Thyroid gland (tissue), 4 donors: Measurements from ENCODE around the gene NLRP9. TPM values are rescaled to one million over a fixed set of nuclear protein-coding genes. Genes with fewer than 3 reads are reported as not detected.
A peak's percentile ranks its signal among the peaks of the same experiment; 100 is the strongest.

Experiments
- DNase-seq, 2 donors: peaks; one replicate each; pipeline ENCODE4 v3.0.0-alpha.2; 2019
- H3K27ac ChIP-seq, 3 donors: fragments of 200-600 bp; sonication (generic); 1 replicate in 2 of 3; 2 replicates in 1 of 3; pipeline ENCODE4 v1.5.1; 2016 to 2019; ENCODE audit warnings: mild to moderate bottlenecking in 1 of 3, moderate library complexity in 1 of 3
- H3K27me3 ChIP-seq: fragments of 200-600 bp; sonication (generic); one replicate; pipeline ENCODE4 v1.5.1; 2019
- H3K36me3 ChIP-seq, 2 donors: fragments of 200-600 bp; sonication (generic); one replicate each; pipeline ENCODE4 v1.5.1; 2016 to 2019
- H3K4me1 ChIP-seq, 2 donors: fragments of 200-600 bp; sonication (generic); one replicate each; pipeline ENCODE4 v1.5.1; 2017 to 2019
- H3K4me3 ChIP-seq, 3 donors: fragments of 200-600 bp; sonication (generic); replicated peaks in 1 of 3; 1 replicate in 2 of 3; 2 replicates in 1 of 3; pipeline ENCODE4 v1.5.1; 2016; ENCODE audit warnings: mild to moderate bottlenecking in 1 of 3
- H3K9me3 ChIP-seq: fragments of 200-600 bp; sonication (generic); one replicate; pipeline ENCODE4 v1.5.1; 2017
- POLR2A ChIP-seq, 2 donors: fragments of 450-650 bp; IDR thresholded peaks; one replicate each; pipeline ENCODE4 v1.6.1; 2017; ENCODE audit warnings: antibody characterized with exemption in 2 of 2, mild to moderate bottlenecking in 2 of 2, moderate library complexity in 1 of 2
- WGBS, 2 donors: methylation state at CpG; one replicate each; pipeline ENCODE4 v1.1.5; 2017; 5-methylcytosine and 5-hydroxymethylcytosine counted together
- intact Hi-C: fragments of 100-400 bp; cut with DNase I; formaldehyde crosslinking; loops from one replicate; pipeline ENCODE4 v1.15.1; 2023
- total RNA-seq, 4 donors: library from RNA; depleted of rRNA; stranded (reverse); fragments of >200 nt; gene quantifications; one replicate each; pipeline ENCODE4 v1.2.3, GENCODE V29; 2016
- TF ChIP-seq, protein P1 (sequence below), 6 experiments: fragments of 200-600 bp in 3 of 6; fragments of 450-650 bp in 3 of 6; sonication (generic) in 3 of 6; IDR thresholded peaks; one replicate each; pipeline ENCODE4 v1.5.1; 2016 to 2019; ENCODE audit warnings: antibody characterized with exemption in 6 of 6, mild to moderate bottlenecking in 2 of 6, inconsistent platforms in 1 of 6, moderate library complexity in 1 of 6

The NLRP9 gene
- total RNA-seq, 4 donors from 2014 or later, result not detected

GRCh38 chr19:55681131-55682092 lies 56.8 kb downstream of the NLRP9 start:
- 81 to 85% methylated on average over 9 of the region's 9 CpGs for WGBS, 2 donors
- H3K4me1 ChIP-seq, result peaks cover 21 to 32% of the 10 kb centered on the region in 2 donors
- intact Hi-C loops, result no loop called here

DNA sequence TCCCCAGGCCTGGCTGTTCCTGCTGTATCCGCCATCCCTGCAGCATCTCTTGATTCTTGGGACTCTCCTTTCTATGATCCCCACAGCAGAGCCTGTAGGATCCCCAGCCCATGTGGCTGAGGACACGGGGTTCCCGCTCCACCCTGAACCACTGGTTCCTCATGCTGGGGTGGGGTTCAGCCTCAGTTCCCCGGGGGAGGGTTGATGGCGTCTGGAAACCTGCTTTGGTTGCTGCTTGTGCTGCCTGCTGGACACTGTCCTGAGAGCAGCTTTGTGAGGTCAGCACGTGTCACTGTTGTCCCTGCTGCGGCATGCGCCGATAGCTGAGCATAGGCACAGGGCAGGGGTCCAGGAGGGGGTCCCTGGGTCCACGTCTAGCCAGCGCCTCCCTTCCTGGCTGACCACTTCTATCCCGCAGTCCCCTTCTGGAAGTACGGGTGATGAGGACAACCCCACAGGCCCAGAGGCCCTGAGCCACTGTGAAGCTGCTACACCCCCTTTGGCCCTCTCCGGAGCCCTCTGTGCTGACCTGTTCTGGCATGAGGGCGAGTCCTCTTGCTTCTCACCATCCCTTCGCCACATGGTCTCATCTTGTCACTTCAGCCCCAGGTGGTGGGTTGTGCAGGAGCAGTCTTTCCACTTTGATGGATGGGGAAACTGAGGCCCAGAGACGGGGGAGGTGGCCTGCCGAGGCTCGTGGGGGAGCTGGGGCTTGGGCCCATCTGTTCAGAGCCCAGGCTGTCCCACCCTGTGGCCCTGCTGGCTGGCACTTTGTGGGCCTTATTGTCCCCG lies 57.7 kb downstream of the NLRP9 start:
- Histone ChIP-seq H3K4me3 (no peak overlapping the region), H3K4me1 (peaks cover 29 to 40% of the 10 kb centered on the region in 2 donors), H3K9me3 (no peaks in the 10 kb centered on the region), H3K27ac (no peak overlapping the region), H3K36me3 (peaks cover 32 to 35% of the 10 kb centered on the region in 2 donors), H3K27me3 (no peaks in the 10 kb centered on the region)
- WGBS, 2 donors, result 90 to 92% methylated on average over 12 of the region's 20 CpGs
- no peak for TF ChIP-seq POLR2A (IDR thresholded peaks at IDR 0.05)
- TF ChIP-seq, protein P1, sequence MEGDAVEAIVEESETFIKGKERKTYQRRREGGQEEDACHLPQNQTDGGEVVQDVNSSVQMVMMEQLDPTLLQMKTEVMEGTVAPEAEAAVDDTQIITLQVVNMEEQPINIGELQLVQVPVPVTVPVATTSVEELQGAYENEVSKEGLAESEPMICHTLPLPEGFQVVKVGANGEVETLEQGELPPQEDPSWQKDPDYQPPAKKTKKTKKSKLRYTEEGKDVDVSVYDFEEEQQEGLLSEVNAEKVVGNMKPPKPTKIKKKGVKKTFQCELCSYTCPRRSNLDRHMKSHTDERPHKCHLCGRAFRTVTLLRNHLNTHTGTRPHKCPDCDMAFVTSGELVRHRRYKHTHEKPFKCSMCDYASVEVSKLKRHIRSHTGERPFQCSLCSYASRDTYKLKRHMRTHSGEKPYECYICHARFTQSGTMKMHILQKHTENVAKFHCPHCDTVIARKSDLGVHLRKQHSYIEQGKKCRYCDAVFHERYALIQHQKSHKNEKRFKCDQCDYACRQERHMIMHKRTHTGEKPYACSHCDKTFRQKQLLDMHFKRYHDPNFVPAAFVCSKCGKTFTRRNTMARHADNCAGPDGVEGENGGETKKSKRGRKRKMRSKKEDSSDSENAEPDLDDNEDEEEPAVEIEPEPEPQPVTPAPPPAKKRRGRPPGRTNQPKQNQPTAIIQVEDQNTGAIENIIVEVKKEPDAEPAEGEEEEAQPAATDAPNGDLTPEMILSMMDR (IDR thresholded peaks at IDR 0.05), result no peak
- intact Hi-C loops, result no loop called here
- no peak for DNase-seq

More at GRCh38 chr19:55681131-55682092, 56.8 kb downstream of the NLRP9 start:
- Histone ChIP-seq H3K4me3 (no peak overlapping the region), H3K36me3 (peaks cover 37 to 44% of the 10 kb centered on the region in 2 donors), H3K27me3 (no peaks in the 10 kb centered on the region), H3K9me3 (no peaks in the 10 kb centered on the region), H3K27ac (no peak overlapping the region)
- TF ChIP-seq, protein P1 (IDR thresholded peaks at IDR 0.05), result no peak
- TF ChIP-seq POLR2A (IDR thresholded peaks at IDR 0.05), result no peak
- DNase-seq, result peak; percentile 57 to 69

DNA sequence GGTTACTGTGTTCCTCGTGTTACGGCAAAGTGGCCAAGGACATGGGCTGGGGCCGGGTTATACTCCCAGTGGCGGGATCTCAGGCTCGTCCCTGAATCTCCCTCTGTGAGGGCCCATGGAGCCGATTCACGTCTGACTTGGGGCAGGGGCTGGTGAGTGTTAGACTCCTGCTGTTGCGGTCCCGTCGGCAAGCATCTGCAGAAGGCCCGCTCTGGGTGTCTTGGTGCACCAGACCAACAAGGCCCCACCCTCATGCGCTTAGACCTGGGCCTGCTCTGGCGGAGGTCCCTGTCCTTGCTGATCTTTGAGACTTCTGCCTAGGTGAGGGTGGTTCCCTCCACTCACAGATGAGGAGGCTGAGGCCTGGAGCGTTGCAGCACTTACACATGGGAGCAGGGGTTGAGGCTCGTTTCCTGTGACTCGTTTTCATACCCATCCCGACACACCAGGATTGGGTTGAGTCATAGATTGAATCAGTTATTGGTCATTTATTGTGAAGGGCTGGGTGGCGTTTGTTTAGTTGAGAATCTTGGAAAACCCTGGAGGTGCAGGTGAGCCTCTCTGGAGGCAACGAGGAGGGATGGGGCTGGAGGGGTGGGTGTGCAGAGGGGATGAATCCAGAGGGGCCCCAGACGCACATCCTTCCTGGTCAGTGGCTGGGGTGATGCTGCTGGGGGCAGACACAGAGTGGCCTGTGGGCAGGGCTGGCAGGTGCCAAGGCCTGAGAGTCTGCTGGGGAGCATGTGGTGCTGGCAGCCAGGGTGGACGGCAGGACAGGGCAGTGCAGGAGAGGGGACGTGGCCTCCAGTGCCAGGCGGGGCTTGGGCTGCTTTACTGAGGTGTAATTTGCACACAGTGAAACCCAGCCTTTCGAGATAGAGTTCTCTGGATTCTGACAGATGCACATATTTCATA lies 58.6 kb downstream of the NLRP9 start:
- H3K4me3 ChIP-seq, result no peak overlapping the region
- H3K27ac ChIP-seq, result no peak overlapping the region
- peaks cover 24 to 27% of the 10 kb centered on the region in 2 donors for H3K36me3 ChIP-seq
- TF ChIP-seq, protein P1 (IDR thresholded peaks at IDR 0.05), result no peak
- TF ChIP-seq POLR2A (IDR thresholded peaks at IDR 0.05), result no peak
- WGBS, 2 donors, result 88 to 90% methylated on average over 12 to 18 of the region's 24 CpGs
- no peak for DNase-seq
- H3K9me3 ChIP-seq, result no peaks in the 10 kb centered on the region
- intact Hi-C loops, result no loop called here
- peaks cover 30 to 40% of the 10 kb centered on the region in 2 donors for H3K4me1 ChIP-seq
- H3K27me3 ChIP-seq, result no peaks in the 10 kb centered on the region

DNA sequence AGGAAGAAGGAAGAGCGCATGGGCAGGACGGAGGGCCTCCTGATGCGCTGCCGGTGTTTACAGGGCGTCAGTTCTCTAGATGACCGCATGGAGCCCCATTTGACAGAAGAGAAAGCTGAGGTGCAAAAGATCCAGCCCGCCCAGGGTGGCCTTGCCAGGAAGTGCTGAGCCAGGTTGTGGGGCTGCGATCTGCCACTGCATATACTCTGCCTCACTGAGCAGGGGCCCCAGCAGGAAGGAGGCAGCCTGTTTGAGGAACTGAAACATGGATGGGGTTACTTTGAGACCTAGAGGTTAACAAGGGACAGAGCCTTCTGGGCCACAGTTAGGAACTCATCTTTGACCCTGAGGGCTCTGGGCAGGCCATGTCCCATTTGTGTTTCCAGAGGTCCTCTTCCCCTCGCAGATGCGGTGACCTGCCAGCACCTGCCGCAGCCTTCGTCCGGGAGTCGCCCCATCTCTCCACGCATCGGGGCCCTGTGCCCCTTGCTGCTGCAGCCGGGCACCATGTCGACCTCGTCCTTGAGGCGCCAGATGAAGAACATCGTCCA lies 60.0 kb downstream of the NLRP9 start:
- no peak for DNase-seq
- Histone ChIP-seq H3K27me3 (no peaks in the 10 kb centered on the region), H3K27ac (no peak overlapping the region), H3K4me3 (no peak overlapping the region), H3K36me3 (peaks cover 24 to 36% of the 10 kb centered on the region in 2 donors), H3K9me3 (no peaks in the 10 kb centered on the region), H3K4me1 (peaks cover 34 to 40% of the 10 kb centered on the region in 2 donors)
- intact Hi-C loops, result no loop called here
- no peak for TF ChIP-seq POLR2A (IDR thresholded peaks at IDR 0.05)
- TF ChIP-seq, protein P1 (IDR thresholded peaks at IDR 0.05), result no peak
- WGBS, 2 donors, result 85 to 90% methylated on average over 19 to 21 of the region's 21 CpGs
